Occipital lobe (tissue), 2 donors: ENCODE data around the gene SLC10A6. TPM values are rescaled to one million over a fixed set of nuclear protein-coding genes. Genes with fewer than 3 reads are reported as not detected.

Source experiments
- DNase-seq: peaks from one replicate; lab custom pipeline; 2025; lab: John Stamatoyannopoulos, UW
- total RNA-seq: library from RNA; depleted of rRNA; stranded (reverse); fragments of >200 nt; gene quantifications from one replicate; pipeline ENCODE4 v1.2.3, GENCODE V29; 2014

The SLC10A6 gene
- total RNA-seq, 1 donor from 2014 or later = not detected

DNA sequence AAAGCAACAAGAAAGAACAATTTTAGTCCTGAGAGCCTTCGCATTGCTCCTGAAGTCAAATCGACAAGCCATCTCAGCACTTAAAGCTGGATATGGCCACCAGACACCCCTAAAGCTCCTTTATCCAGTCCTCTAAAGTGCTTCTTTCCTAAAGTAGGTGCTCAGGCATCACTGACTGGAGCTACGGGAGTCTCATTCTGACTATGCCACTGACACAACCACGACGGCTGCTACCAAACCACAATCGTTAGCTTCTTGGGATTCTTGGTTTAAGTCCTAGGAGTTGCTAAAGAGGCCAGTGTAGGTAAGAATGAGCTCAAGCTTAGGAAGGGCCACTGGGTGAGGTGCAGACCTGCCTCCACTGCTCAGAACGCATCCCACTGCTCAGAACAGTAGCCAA, 1.0 kb downstream of the SLC10A6 start:
- no peak for DNase-seq

DNA sequence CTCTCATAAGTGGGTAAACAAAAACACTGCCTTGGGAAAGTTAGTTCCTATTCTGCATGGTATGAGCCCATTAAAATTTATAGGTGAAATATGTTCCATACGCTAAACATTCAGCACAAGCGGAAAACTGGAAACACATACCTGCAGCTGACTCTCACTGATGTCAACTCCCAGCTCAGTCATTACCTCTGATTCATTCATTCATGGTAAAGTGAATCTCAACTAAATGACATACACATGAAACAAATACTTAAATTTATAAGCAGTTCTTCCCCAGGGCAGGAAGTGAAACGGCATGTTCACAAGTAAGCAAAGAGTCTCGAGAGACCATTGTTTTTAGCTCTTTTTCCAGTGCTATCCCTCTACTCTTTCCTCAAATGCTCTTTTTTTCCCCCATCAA, 1.6 kb downstream of the SLC10A6 start:
- DNase-seq = no peak

DNA sequence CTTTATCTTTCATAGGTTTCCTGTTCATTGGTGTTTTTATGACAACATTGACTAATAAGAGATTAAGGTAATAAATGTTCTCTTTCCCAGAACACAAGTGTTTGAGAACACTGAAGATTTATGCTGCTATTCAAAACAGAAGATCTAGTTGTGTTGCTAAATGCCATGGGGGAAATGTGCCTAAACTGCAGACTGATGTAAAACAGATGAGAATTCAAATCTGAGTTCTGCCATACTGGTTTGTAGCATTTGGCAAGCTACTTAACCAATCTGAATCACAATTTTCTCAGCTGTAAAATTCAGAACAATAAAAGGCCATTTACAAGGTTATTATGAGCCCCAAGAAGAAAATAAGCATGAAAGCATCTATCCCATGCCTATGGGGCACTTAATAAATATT, 2.3 kb downstream of the SLC10A6 start:
- DNase-seq = no peak

DNA sequence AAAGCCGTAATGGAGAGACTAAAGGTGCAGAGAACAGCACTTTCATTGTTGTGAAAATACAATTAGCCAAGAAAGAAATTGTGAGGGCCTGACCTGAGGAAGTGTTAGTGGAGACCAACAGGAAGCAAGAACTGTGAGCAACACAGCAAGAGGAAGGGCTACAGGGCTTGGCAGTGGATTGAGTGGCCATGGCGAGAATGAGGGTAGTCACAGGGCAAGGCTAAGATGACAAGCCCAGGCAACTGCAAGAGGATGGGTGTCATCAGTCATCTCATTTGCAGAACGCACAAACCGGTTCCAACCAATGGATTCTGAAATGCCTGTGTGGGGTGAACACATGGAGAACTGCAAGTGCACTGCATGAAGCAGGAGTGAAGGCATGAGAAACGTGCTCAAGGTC, 3.6 kb downstream of the SLC10A6 start:
- DNase-seq = no peak

DNA sequence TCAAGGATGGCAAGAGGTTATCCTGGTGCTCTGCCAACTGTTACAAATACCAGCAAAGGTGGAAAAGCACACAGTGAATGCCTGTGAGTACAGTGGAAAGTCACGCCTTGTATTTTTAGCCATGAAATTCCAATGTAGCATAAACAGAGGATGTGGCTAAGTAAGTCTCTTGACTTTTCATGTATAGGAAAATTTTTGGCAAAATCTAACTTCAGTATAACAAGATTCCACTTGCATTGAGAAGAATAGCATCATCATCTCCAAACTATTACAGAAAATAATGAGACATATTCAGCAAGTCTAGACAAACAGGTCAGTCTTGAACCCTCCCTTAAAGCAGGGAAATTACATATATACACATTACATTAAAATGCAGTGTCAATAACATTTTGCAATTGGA, 7.9 kb downstream of the SLC10A6 start:
- no peak for DNase-seq

DNA sequence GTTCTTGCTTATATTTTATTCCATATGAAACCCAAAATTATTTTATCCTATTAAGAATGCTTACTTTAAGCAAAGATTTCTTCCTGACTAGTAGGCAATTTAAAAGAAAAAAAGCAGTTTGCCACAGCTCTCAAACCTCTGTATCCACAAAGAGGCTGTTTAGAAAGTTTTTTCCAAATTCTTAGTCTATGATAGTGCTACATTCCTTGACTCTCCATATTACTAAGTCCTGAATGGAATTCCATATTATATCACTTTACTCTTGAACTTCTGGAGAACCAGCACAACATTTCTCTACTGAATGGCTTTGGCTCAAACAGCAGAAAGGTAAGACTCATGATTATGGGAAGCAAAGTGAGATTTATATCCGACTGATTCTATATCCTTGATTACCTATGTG, 8.3 kb downstream of the SLC10A6 start:
- no peak for DNase-seq

DNA sequence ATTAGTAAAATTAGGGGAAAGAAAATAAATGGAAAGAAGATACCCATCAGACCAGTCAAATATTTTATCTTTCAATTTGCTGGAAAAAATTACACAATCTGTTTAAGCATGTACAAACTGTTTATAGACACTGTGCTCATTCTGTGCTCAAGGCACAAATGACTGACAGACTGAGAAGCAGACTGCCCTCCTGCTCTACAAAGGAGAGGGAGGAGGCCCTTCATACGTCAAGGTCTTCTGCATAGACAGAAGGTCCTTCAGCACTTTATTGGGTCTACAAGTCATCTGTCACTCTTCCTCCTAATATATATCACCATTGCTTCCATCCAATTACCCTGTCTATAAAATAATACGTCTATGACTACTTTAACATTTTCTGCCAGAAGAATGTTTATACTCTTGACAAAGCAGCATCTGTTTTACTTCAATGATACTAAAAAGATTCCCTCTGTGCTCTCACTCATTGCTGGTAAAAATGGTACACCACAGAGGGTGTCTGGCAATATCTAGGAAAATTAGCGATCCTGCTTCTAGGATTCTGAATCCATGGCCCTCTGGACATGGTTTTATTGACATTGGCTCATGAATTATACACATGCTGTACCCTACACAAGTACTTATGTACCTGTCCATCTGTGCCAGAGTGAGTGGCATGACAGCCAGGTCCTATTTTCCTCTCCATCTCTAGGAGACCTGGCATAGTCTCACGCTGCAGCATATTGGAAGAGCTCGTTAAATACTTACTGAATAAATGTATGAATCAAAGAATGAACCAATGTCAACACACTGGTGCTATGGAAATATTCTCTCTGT, 11.3 kb downstream of the SLC10A6 start:
- DNase-seq = no peak

DNA sequence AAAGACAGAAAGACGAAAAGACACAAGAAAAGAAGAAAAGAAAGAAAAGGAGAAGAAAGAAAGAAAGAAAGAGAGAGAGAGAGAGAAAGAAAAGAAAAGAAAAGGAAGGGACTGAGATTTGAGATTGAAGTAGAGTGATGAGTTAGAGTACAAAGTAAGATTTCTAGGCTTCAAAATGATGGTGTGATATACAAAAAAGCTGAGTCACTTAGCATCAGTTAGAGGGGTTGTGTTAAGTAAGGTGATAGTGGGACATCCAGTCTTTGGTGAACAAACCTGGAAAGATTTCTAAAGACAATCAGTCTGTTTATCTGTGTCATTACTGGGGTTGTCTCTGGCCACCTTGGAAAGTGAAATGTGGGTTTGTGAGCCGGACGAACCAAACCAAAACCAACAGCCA, 13.5 kb downstream of the SLC10A6 start:
- DNase-seq = no peak

DNA sequence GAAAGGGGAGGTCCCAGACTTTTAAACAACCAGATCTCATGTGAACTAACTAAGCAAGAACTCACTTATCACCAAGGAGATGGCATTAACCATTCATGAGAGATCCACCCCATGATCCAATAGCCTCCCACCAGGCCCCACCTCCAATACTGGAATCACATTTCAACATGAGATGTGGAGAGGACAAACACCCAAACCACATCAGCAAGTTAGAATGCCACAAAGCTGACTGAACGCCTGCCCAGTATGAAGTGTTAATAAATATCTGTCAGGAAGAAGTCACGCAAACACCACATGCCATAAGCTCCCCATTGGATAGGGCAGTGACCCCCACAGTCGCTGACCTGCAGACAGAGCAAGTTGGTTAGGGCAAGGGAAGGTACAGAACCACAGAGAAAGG, 14.3 kb downstream of the SLC10A6 start:
- DNase-seq = no peak

DNA sequence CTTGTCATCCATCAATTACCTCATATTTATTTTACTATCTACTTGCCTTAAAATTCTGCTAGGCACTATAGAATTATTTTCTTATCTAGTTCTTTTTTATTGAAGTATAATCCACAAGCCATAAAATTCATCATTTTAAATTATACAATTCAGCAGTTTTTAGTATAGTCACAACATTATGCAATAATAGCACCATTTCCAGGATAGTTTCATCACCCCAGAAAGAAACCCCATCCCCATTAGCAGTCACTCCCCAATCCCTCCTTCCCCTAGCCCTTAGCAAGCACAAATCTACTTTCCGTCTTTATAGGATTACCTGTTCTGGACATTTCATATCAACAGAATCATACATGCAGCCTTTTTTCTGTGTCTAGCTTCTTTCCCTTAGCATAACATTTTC, 15.6 kb downstream of the SLC10A6 start:
- DNase-seq = no peak

DNA sequence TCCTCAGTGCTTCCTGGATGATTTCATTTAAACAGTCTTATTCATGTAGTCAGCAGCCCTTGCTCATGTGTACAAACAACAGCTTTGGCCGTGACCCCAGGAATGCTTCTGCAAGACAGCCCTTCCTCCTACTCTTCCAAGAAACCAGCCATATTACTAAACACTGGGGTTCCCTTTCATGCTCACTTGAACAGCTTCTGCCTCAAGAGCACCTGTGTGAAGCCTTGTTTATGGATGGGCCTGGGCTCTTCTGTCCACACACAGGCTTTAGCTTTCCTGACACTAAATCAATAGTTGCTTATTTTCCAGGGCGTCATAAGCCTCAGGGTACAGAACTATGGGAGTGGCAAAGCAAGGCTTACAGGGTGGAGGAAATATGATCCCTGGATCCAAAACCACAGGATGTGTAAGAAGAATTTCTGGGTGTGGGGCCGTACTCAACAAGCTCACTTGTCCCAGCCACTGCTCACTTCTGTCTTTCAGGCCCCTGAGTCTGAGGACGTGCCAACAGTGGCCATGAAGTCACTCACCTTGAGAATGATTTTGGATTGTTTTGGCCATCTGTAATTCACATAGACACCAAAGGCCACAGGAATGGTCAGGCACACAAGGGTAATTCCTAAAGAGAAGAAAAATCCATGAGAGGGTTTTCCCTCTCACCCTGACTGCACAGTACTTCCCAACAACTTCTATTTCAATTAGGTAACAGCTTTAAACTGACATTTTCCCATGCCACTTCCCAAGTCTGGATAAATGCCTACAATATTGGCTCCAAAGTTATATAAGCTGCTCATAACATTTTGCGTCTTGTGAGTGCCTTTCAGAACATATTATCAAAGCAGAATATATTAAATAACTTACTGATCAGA, 17.7 kb downstream of the SLC10A6 start:
- no peak for DNase-seq

DNA sequence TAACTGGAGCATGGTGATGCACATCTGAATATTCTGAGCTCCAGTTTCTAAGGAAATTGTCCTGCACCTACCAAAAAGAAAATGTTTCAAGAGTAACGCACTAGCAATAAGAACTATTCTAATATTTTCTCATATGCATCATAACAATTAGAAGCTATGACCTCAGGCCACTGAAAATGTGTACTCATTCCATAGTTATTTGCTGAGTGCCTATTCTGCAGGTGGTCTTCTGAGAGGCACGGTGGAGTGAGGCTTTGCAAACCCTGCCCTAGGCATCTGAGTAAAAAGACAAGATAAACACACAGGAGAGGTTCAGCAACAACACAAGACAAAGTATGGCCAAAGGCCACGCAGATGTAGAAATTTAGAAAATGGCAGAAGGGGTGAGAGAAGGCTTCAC, 23.7 kb downstream of the SLC10A6 start:
- DNase-seq = no peak

DNA sequence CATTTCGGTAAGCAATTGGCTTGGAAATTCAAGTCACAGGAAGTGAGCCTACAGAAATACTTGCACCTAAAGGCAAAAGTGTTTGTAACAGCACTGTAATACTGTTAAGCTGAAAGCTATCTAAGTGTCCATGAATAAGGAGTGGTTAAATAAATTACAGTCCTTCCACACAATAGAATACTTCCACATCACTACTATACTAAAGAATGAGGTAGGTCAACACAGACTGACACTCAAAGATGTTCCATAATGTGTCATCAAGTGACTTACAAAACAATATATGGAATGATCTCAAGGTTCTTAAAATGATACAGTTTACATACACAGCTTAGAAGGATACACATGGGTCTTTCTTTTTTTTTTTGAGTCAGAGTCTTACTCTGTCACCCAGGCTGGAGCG, 27.0 kb downstream of the SLC10A6 start:
- DNase-seq = no peak

DNA sequence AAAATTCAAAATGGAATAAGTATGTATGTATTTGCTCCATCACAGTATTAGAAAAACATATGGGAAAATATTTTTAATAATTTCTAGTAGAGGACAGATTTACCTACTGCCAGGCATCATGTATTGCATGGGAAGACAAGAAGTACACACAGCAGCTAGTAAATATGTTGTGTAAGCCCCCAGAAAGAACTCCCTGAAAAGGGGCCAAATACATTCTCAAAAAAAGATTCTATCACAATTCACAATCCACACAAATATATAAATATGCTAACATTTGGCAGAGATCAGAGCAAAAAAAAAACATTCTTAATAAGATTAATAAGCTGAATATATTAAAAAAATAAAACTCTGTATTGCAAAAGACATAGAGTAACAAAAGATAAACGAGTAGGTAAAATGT, 28.0 kb downstream of the SLC10A6 start:
- DNase-seq = no peak

DNA sequence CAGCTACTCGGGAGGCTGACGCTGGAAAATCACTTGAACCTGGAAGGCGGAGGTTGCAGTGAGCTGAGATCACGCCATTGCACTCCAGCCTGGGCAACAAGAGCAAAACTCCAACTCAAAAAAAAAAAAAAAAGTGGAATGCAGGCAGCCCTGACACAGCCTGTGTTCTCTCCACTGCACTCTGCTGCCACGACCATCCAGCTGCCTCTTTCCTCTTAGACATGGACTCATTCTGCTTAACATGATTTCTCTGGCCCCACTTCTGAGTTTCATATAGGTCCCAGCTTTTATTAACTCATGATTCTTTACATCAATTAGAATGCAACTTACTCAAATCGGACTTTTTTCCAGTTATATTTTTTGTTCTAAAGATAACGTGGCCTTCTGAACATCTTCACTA, 29.6 kb downstream of the SLC10A6 start:
- DNase-seq = no peak

DNA sequence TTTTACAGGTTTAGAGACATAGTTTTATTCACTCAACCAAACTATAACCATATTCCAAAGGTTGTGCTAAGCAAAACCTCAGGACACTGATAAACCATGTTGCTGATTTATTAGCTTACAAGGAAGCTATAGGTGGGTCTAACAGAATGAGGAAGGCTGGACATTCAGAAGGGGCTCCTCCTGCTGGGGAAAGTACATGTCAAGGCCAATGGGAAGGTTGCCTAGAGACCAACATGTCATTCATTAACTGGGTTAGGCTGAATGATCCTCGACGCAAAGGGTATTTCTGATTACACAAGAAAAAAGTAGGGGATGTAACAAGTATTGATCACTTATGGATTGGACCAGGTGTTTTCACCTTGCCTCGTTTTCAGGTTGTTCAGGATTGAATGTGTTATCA, 30.3 kb downstream of the SLC10A6 start:
- DNase-seq = no peak

DNA sequence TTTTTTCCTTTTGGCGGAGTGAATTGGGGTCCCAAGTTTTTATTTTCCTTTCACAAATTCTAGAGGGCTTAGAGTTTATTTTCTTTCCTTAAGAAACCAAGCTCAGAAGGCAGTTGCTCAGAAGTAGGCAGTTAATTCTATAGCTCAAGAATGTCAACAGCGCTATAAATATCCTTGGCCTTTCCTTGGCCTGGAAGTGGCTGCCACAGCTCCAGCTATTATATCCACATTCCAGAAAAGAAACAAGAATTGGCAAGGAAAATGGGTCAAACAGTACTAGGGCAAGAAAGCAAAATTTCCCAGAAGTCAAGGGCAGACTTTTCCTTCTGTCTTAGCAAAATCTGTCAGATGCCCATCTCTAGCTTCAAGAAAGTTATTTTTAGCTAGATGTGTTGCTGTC, 31.0 kb downstream of the SLC10A6 start:
- no peak for DNase-seq

DNA sequence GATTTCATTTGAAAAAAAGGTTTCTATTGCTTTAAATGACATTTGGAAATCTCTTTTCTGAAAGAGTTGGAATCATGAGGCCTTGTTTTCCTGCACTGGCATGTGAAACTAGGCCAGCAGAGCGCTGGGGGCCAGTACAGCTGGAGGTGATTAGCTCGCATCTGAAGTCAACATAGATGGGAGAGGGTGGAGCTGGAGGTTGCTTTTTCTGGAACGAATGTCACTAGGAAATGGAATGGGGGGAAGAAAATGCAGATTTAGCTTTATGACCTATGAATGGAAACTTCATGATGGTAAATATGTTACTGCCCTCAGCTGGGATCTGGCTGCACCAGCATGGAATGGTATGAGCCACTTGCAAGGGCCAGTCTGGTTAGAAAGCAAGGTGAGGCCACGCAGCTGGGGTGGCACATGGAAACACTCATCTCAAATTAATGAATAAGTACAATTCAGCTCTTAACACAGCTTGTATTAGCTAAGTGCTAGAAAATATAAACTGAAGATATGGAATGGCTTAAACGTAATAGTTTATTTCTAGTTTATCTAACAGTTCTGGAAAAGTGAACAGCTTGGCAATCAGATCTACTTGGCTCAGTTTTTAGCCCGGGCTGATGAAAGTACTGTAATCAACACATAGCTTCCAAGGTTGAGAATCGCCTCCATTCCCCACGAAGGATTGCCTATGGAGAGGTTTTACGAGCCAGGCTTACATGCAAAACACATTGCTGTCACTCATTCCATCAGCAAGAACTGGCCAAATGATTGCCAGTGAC, 32.5 kb downstream of the SLC10A6 start:
- no peak for DNase-seq

DNA sequence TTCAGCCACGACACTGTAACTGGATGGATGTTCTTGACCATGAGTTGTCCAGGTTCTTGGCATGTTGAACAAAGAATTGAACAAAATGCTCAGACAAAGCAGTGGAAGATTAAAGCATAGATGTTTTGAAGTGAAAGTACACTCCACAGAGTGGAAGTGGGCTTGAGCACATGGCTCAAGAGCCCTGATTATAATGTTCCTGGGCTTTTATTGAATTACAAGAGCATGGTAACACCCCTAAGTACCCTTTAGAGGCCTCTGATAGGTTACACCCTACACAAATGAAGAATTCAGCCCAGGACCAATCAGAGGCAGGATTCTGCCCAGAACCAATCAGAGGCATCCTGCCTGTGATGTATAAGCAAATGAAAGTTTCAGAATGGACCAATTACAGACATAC, 33.5 kb downstream of the SLC10A6 start:
- no peak for DNase-seq

DNA sequence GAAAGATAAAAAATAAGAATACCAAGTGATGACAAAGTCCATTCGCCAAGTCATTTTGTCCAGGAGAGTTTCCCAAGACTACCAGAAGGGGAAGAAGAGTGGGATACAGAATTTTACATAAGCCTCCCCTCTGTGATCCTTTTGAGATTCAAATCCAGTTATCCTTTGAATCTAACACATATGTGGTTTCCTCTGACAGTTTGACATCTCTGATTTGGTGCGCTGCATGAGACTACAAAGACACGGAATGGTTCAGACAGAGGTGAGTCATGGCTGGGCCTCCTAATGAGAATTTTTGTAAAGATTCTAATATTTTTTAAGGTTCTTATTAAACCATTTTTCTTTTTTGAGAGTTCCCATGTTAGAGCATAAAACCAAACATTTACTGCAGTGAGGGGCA, 38.3 kb downstream of the SLC10A6 start:
- DNase-seq = no peak

DNA sequence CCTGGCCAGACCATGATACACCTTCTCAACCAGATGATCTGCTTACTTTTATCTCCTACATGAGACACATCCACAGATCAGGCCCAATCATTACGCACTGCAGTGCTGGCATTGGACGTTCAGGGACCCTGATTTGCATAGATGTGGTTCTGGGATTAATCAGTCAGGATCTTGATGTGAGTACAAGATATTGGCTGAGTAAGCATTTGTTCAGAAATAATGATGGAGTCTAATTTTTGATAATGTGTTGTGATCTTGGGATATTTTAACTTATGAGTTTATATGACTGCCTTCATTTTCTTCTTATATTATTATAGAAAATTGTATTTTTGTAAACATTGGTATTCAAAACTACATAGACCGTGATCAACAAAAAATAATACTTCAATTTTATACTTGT, 39.4 kb downstream of the SLC10A6 start:
- no peak for DNase-seq

DNA sequence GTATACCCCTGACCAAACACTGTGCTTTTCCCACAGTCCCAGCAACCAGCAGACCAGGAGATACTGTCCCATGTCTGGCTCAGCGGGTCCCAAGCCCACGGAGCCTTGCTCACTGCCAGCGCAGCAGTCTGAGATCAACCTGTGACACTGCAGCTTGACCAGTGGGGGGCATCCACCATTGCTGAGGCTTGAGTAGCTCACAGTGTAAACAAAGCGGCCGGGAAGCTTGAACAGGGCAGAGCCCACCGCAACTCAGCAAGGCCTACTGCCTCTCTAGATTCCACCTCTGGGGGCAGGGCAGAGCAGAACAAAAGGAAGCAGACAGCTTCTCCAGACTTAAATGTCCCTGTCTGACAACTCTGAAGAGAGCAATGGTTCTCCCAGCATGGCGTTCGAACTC, 58.1 kb downstream of the SLC10A6 start:
- DNase-seq = no peak
